HG02798 (cell line): ENCODE data around the gene RCAN3.
"Not testable (repeated sequence)": the region's sequence is repeated elsewhere in the genome, so short reads cannot be mapped to it uniquely, and the experiment has no call there.

Experiments
- ATAC-seq: cut with Tn5 transposase; IDR thresholded peaks from one replicate; pipeline ENCODE4 v1.9.1; 2021; ENCODE audit warnings: mild to moderate bottlenecking; ENCODE audit not compliant: unreplicated experiment, poor library complexity

Gene RCAN3

GRCh38 chr1:24544239-24544638 is 41.6 kb downstream of the RCAN3 start:
- ATAC-seq: no peak

- no peak for ATAC-seq
These were observed 43.0 kb downstream of the RCAN3 start for GRCh38 chr1:24545662-24546061.

- no peak for ATAC-seq
These were observed 44.6 kb downstream of the RCAN3 start for GRCh38 chr1:24547195-24547594.

- ATAC-seq: no peak
These were observed 45.4 kb downstream of the RCAN3 start for GRCh38 chr1:24548070-24548469.

GRCh38 chr1:24549210-24549609 is 46.6 kb downstream of the RCAN3 start:
- ATAC-seq: not testable (repeated sequence)

- ATAC-seq: no peak
These were observed 48.8 kb downstream of the RCAN3 start for GRCh38 chr1:24551290-24551959.

GRCh38 chr1:24551960-24552571 is 49.4 kb downstream of the RCAN3 start:
- ATAC-seq: no peak

- ATAC-seq: no peak
These were observed 51.3 kb downstream of the RCAN3 start for GRCh38 chr1:24553931-24554330.

- no peak for ATAC-seq
These were observed 52.1 kb downstream of the RCAN3 start for GRCh38 chr1:24554714-24555113.

GRCh38 chr1:24555591-24556413 is 53.2 kb downstream of the RCAN3 start, which contains the start of gene NCMAP:
TSS of gene NCMAP (plus strand) at chr1:24556087. CDS start at chr1:24595431, 39,344 bp downstream.
- ATAC-seq: no peak

GRCh38 chr1:24556414-24556795 is 53.8 kb downstream of the RCAN3 start:
- ATAC-seq: no peak

- ATAC-seq: no peak
These were observed 54.6 kb downstream of the RCAN3 start for GRCh38 chr1:24557220-24557619.

- ATAC-seq: no peak
These were observed 55.1 kb downstream of the RCAN3 start for GRCh38 chr1:24557711-24558131.

GRCh38 chr1:24558455-24558854 is 55.8 kb downstream of the RCAN3 start:
- no peak for ATAC-seq

- ATAC-seq: no peak
These were observed 56.5 kb downstream of the RCAN3 start for GRCh38 chr1:24558902-24559791.

GRCh38 chr1:24560361-24560760 is 57.7 kb downstream of the RCAN3 start:
- ATAC-seq: no peak

GRCh38 chr1:24562625-24563024 is 60.0 kb downstream of the RCAN3 start:
- ATAC-seq: no peak

- ATAC-seq: no peak
These were observed 62.1 kb downstream of the RCAN3 start for GRCh38 chr1:24564695-24565094.

- ATAC-seq: no peak
These were observed 63.7 kb downstream of the RCAN3 start for GRCh38 chr1:24566236-24566867.
